Fibroblast of pulmonary artery (primary cell): Measurements from ENCODE around the gene SLC9B1.

Experiments used
- DNase-seq: peaks from one replicate; pipeline ENCODE4 v3.0.0-alpha.2; 2010; ENCODE audit warnings: low read depth
- H3K4me3 ChIP-seq: replicated peaks from 2 replicates; pipeline ENCODE4 v1.5.1; 2011; ENCODE audit warnings: low read depth, mild to moderate bottlenecking, control low read depth, low read length, moderate library complexity
- CTCF ChIP-seq: IDR thresholded peaks from 2 replicates; pipeline ENCODE4 v1.5.1; 2011; ENCODE audit warnings: mild to moderate bottlenecking, control low read depth, low read length, inconsistent platforms; ENCODE audit errors: missing control alignments

SLC9B1 gene

GRCh38 chr4:102860611-102861324 is 158.7 kb downstream of the SLC9B1 start:
- no peak for TF ChIP-seq CTCF
- H3K4me3 ChIP-seq, result no peak overlapping the region
- no peak for DNase-seq

GRCh38 chr4:102858828-102859464 is 160.6 kb downstream of the SLC9B1 start:
- H3K4me3 ChIP-seq, result no peak overlapping the region
- no peak for DNase-seq
- no peak for TF ChIP-seq CTCF
